A673 (cell line): ENCODE results near the gene ANKDD1B. TPM values are rescaled to one million over a fixed set of nuclear protein-coding genes. Genes with fewer than 3 reads are reported as not detected.

Experiments used
- BruUV-seq: library from RNA; stranded (reverse); fragments of 400-500 nt; replicated peaks from 2 replicates; lab custom pipeline; 2021; lab: Mats Ljungman, UMichigan
- CTCF ChIA-PET: fragments of 300-600 bp; sonication (Branson Sonifier 250); formaldehyde crosslinking; loops from one replicate; lab custom pipeline; 2022; ENCODE audit warnings: antibody characterized with exemption; lab: Charles Lee
- POLR2A ChIA-PET: fragments of 300-600 bp; sonication (Branson Sonifier 250); formaldehyde crosslinking; loops from one replicate; lab custom pipeline; 2022; ENCODE audit warnings: antibody characterized with exemption; ENCODE audit not compliant: low non-redundant PET; lab: Charles Lee
- DNase-seq: peaks from one replicate; pipeline ENCODE4 v3.0.0-alpha.2; 2015; ENCODE audit warnings: low spot score
- H3K27ac ChIP-seq: fragments of 200-600 bp; sonication (generic); 2 replicates; pipeline ENCODE4 v1.5.1; 2016; ENCODE audit warnings: mixed run types, low read depth, mild to moderate bottlenecking, mixed read lengths, antibody characterized with exemption, low read length; ENCODE audit not compliant: poor library complexity, severe bottlenecking
- H3K27me3 ChIP-seq: fragments of 200-600 bp; sonication (generic); replicated peaks from 2 replicates; pipeline ENCODE4 v1.6.1; 2017; ENCODE audit warnings: mixed run types, low read depth, mild to moderate bottlenecking, mixed read lengths, antibody characterized with exemption, low read length; ENCODE audit not compliant: insufficient read depth, poor library complexity
- H3K36me3 ChIP-seq: fragments of 200-600 bp; sonication (generic); 2 replicates; pipeline ENCODE4 v1.6.1; 2016; ENCODE audit warnings: mixed run types, mild to moderate bottlenecking, mixed read lengths, antibody characterized with exemption, low read length; ENCODE audit not compliant: insufficient read depth, poor library complexity, severe bottlenecking
- H3K4me1 ChIP-seq: fragments of 200-600 bp; sonication (generic); 2 replicates; pipeline ENCODE4 v1.6.1; 2017; ENCODE audit warnings: mixed run types, mild to moderate bottlenecking, mixed read lengths, antibody characterized with exemption, low read length; ENCODE audit not compliant: insufficient read depth, poor library complexity, severe bottlenecking
- H3K4me3 ChIP-seq: fragments of 200-600 bp; sonication (generic); 2 replicates; pipeline ENCODE4 v1.5.1; 2016; ENCODE audit warnings: low read depth, mixed run types, mild to moderate bottlenecking, mixed read lengths, low read length; ENCODE audit not compliant: poor library complexity, severe bottlenecking
- H3K9me3 ChIP-seq: fragments of 200-600 bp; sonication (generic); 2 replicates; pipeline ENCODE4 v1.6.1; 2016; ENCODE audit warnings: mixed run types, low read depth, mild to moderate bottlenecking, mixed read lengths, antibody characterized with exemption, low read length; ENCODE audit not compliant: poor library complexity, severe bottlenecking
- CTCF ChIP-seq: fragments of 300-800, 200-600 bp; sonication (generic); conservative IDR thresholded peaks from 2 replicates; pipeline ENCODE4 v1.5.1; 2017; ENCODE audit warnings: low read depth, mild to moderate bottlenecking, antibody characterized with exemption, low read length, moderate library complexity, mixed read lengths
- EZH2 ChIP-seq: fragments of 200-600 bp; sonication (generic); IDR thresholded peaks from 2 replicates; pipeline ENCODE4 v1.6.1; 2017; ENCODE audit warnings: borderline replicate concordance, low read depth, mild to moderate bottlenecking, mixed read lengths, antibody characterized with exemption, low read length; ENCODE audit not compliant: poor library complexity, severe bottlenecking
- intact Hi-C: fragments of 100-400 bp; cut with micrococcal nuclease; formaldehyde crosslinking; loops from one replicate; pipeline ENCODE4 v1.10.0; 2022; ENCODE audit not compliant: unreplicated experiment
- total RNA-seq: library from RNA; stranded (reverse); gene quantifications from 2 replicates; pipeline ENCODE4 v1.2.3, GENCODE V29; 2021

Gene ANKDD1B
- total RNA-seq, 1 experiment from 2014 or later, result not detected

- CTCF ChIA-PET, result no interaction called here
- H3K27me3 ChIP-seq, result no peaks in the 10 kb centered on the region
- H3K4me1 ChIP-seq, result no peaks in the 10 kb centered on the region
- POLR2A ChIA-PET, result no interaction called here
- no peak overlapping the region for H3K27ac ChIP-seq
- no TSS peak for BruUV-seq
- no peak for DNase-seq
- no peaks in the 10 kb centered on the region for H3K36me3 ChIP-seq
- TF ChIP-seq CTCF, result no peak
- no peak for TF ChIP-seq EZH2
- no peak overlapping the region for H3K4me3 ChIP-seq
- intact Hi-C loops, result no loop called here
- no peaks in the 10 kb centered on the region for H3K9me3 ChIP-seq
These were observed 60.3 kb downstream of the ANKDD1B start for GRCh38 chr5:75671506-75671905.

- no peak for TF ChIP-seq CTCF
- Histone ChIP-seq H3K4me1 (no peaks in the 10 kb centered on the region), H3K27ac (no peak overlapping the region), H3K4me3 (no peak overlapping the region), H3K9me3 (no peaks in the 10 kb centered on the region), H3K27me3 (no peaks in the 10 kb centered on the region), H3K36me3 (no peaks in the 10 kb centered on the region)
- ChIA-PET POLR2A (no interaction called here), CTCF (no interaction called here)
- no TSS peak for BruUV-seq
- no peak for DNase-seq
- intact Hi-C loops, result no loop called here
These were observed 61.4 kb downstream of the ANKDD1B start for GRCh38 chr5:75672616-75673015.

- POLR2A ChIA-PET, result no interaction called here
- BruUV-seq, result no TSS peak
- intact Hi-C loops, result no loop called here
- TF ChIP-seq EZH2, result no peak
- TF ChIP-seq CTCF, result no peak
- Histone ChIP-seq H3K4me1 (no peaks in the 10 kb centered on the region), H3K27ac (no peak overlapping the region), H3K27me3 (no peaks in the 10 kb centered on the region), H3K4me3 (no peak overlapping the region), H3K9me3 (no peaks in the 10 kb centered on the region), H3K36me3 (no peaks in the 10 kb centered on the region)
- DNase-seq, result no peak
- CTCF ChIA-PET, result no interaction called here
These were observed 64.5 kb downstream of the ANKDD1B start for GRCh38 chr5:75675783-75676182.
